HepG2 (cell line): Measurements from ENCODE around the gene SCO1. TPM values are rescaled to one million over a fixed set of nuclear protein-coding genes. Genes with fewer than 3 reads are reported as not detected.

ENCODE experiments used
- ATAC-seq: fragments of 200-7000 bp; cut with Tn5 transposase; 3 replicates; pipeline ENCODE4 v1.9.1; 2020; ENCODE audit warnings: mild to moderate bottlenecking, moderate library complexity
- BruUV-seq: library from RNA; stranded (reverse); fragments of 400-500 nt; replicated peaks from 2 replicates; lab custom pipeline; 2021; lab: Mats Ljungman, UMichigan
- CTCF ChIA-PET: fragments of 300-600 bp; formaldehyde crosslinking; extraction: SDS; loops from one replicate; lab custom pipeline; 2021; ENCODE audit warnings: low total read pairs, inconsistent platforms, low intra/inter-chr PET ratio; lab: Yijun Ruan, JAX
- POLR2A ChIA-PET: fragments of 350-600 bp; sonication (Branson Sonifier 250); formaldehyde crosslinking; loops from one replicate; lab custom pipeline; 2020; ENCODE audit warnings: antibody characterized with exemption, inconsistent platforms; lab: Yijun Ruan, JAX
- DNase-seq: peaks from one replicate; pipeline ENCODE4 v3.0.0-alpha.2; 2015; ENCODE audit warnings: low spot score
- FAIRE-seq: peaks from 3 replicates; lab custom pipeline; 2011; peaks lifted over from hg19 to GRCh38; lab: Jason Lieb, UNC
- H2AFZ ChIP-seq: one replicate; pipeline ENCODE4 v1.6.1; 2011; ENCODE audit warnings: low read length, inconsistent platforms
- H3K27ac ChIP-seq: fragments of 300-600 bp; 3 replicates; pipeline ENCODE4 v1.8.0; 2011; ENCODE audit warnings: mixed run types, mild to moderate bottlenecking, mixed read lengths, low read length, inconsistent platforms; ENCODE audit not compliant: insufficient read depth; ENCODE audit errors: extremely low read length
- H3K27me3 ChIP-seq, 2 experiments: fragments of 200-600 bp in 1 of 2; 2 replicates in 1 of 2; 3 replicates in 1 of 2; pipeline versions ENCODE4 v1.6.0 to v1.8.0; 2011; ENCODE audit warnings: low read length in 2 of 2, mild to moderate bottlenecking in 2 of 2, moderate library complexity in 2 of 2, inconsistent platforms in 1 of 2; ENCODE audit not compliant: insufficient read depth in 2 of 2, control insufficient read depth in 1 of 2
- H3K36me3 ChIP-seq, 2 experiments: fragments of 200-600 bp in 1 of 2; replicated peaks in 1 of 2; 2 replicates in 1 of 2; 3 replicates in 1 of 2; pipeline versions ENCODE4 v1.5.1 to v1.8.0; 2011; ENCODE audit warnings: low read length in 2 of 2, inconsistent platforms in 1 of 2; ENCODE audit not compliant: insufficient read depth in 2 of 2, control insufficient read depth in 1 of 2
- H3K4me1 ChIP-seq: 2 replicates; pipeline ENCODE4 v1.5.1; 2012; ENCODE audit warnings: low read length, inconsistent platforms; ENCODE audit not compliant: insufficient read depth
- H3K4me2 ChIP-seq: 2 replicates; pipeline ENCODE4 v1.6.0; 2011; ENCODE audit warnings: low read depth, low read length, inconsistent platforms
- H3K4me3 ChIP-seq, 3 experiments: fragments of 200-600 bp in 1 of 3; sonication (generic), shearing (Covaris generic) in 1 of 3; replicated peaks in 1 of 3; 2 replicates each; pipeline ENCODE4 v1.5.1; 2011 to 2016; ENCODE audit warnings: low read length in 3 of 3, inconsistent platforms in 2 of 3, low read depth in 2 of 3, mild to moderate bottlenecking in 2 of 3, control low read depth in 1 of 3, mixed read lengths in 1 of 3; ENCODE audit not compliant: insufficient read depth in 1 of 3
- H3K79me2 ChIP-seq: one replicate; pipeline ENCODE4 v1.6.1; 2011; ENCODE audit warnings: low read length, inconsistent platforms; ENCODE audit not compliant: insufficient read depth
- H3K9ac ChIP-seq: 2 replicates; pipeline ENCODE4 v1.6.0; 2011; ENCODE audit warnings: mild to moderate bottlenecking, low read depth, low read length, inconsistent platforms; ENCODE audit not compliant: insufficient read depth
- H3K9me3 ChIP-seq: 2 replicates; pipeline ENCODE4 v1.5.1; 2012; ENCODE audit warnings: mild to moderate bottlenecking, low read length
- H4K20me1 ChIP-seq: 2 replicates; pipeline ENCODE4 v1.6.0; 2011; ENCODE audit warnings: inconsistent platforms, mild to moderate bottlenecking, low read length, moderate library complexity; ENCODE audit not compliant: insufficient read depth
- CTCF ChIP-seq: sonication (generic); formaldehyde crosslinking; IDR thresholded peaks from 2 replicates; pipeline ENCODE4 v1.5.0; 2020; ENCODE audit warnings: mild to moderate bottlenecking, missing genetic modification reagents, moderate library complexity
- FOXO4 ChIP-seq: sonication (generic); formaldehyde crosslinking; conservative IDR thresholded peaks from 2 replicates; pipeline ENCODE4 v1.8.1; 2023; ENCODE audit warnings: missing genetic modification reagents
- RAD21 ChIP-seq: fragments of 450-650 bp; formaldehyde crosslinking; IDR thresholded peaks from 2 replicates; pipeline ENCODE4 v1.5.0; 2020; ENCODE audit warnings: mild to moderate bottlenecking
- SMC3 ChIP-seq: IDR thresholded peaks from 2 replicates; pipeline ENCODE4 v1.6.1; 2011; ENCODE audit warnings: low read length, improper control_type of control experiment
- STAG1 ChIP-seq: sonication (generic); formaldehyde crosslinking; IDR thresholded peaks from 2 replicates; pipeline ENCODE4 v1.4.0; 2020; ENCODE audit warnings: missing genetic modification reagents
- XRCC5 ChIP-seq: fragments of 200-400 bp; formaldehyde crosslinking; optimal IDR thresholded peaks from 2 replicates; pipeline ENCODE3; 2017; ENCODE audit warnings: mild to moderate bottlenecking, low read length
- ZBTB34 ChIP-seq: sonication (generic); formaldehyde crosslinking; IDR thresholded peaks from 2 replicates; pipeline ENCODE4 v1.8.0; 2022; ENCODE audit warnings: mild to moderate bottlenecking, missing genetic modification reagents
- ZBTB49 ChIP-seq: sonication (generic); formaldehyde crosslinking; IDR thresholded peaks from 2 replicates; pipeline ENCODE4 v1.4.0; 2020; ENCODE audit warnings: missing genetic modification reagents, borderline replicate concordance
- ZFP82 ChIP-seq: sonication (generic); formaldehyde crosslinking; IDR thresholded peaks from 2 replicates; pipeline ENCODE4 v1.5.1; 2020; ENCODE audit warnings: mild to moderate bottlenecking, missing genetic modification reagents, borderline replicate concordance
- ZNF253 ChIP-seq: sonication (generic); formaldehyde crosslinking; IDR thresholded peaks from 2 replicates; pipeline ENCODE4 v1.8.0; 2022; ENCODE audit warnings: mild to moderate bottlenecking, missing genetic modification reagents, borderline replicate concordance
- ZNF704 ChIP-seq: sonication (generic); formaldehyde crosslinking; IDR thresholded peaks from 2 replicates; pipeline ENCODE4 v1.8.1; 2023; ENCODE audit warnings: mild to moderate bottlenecking, inconsistent platforms, moderate library complexity, missing genetic modification reagents, borderline replicate concordance
- ZSCAN31 ChIP-seq: sonication (generic); formaldehyde crosslinking; IDR thresholded peaks from 2 replicates; pipeline ENCODE4 v1.5.0; 2020; ENCODE audit warnings: low read depth, mild to moderate bottlenecking, missing genetic modification reagents
- WGBS: methylation state at CpG from one replicate; pipeline ENCODE4 v1.1.6; 2017; ENCODE audit warnings: low lambda C conversion rate; 5-methylcytosine and 5-hydroxymethylcytosine counted together
- in situ Hi-C: cut with HindIII; loops from 2 replicates; pipeline ENCODE4 v1.10.0; 2017; ENCODE audit warnings: low pct_unique_long_range_greater_than_20kb; ENCODE audit not compliant: extremely low pct_ligation_motif_present
- intact Hi-C: fragments of 100-400 bp; cut with micrococcal nuclease; formaldehyde crosslinking; loops from one replicate; pipeline ENCODE4 v1.10.0; 2022; ENCODE audit not compliant: unreplicated experiment
- polyA plus RNA-seq, 8 experiments: library from polyadenylated mRNA; depleted of rRNA in 3 of 8; stranded (reverse) in 7 of 8; unstranded in 1 of 8; fragments of >200 nt; fragmentation: Illumina TruSeq in 4 of 8; extraction: Trizol in 4 of 8; gene quantifications; 2 replicates each; pipeline versions ENCODE4 v1.2.1 to v1.2.3, GENCODE V29; 2011 to 2016; ENCODE audit warnings: low read depth in 4 of 8, missing spikeins in 1 of 8, mixed read lengths in 1 of 8; ENCODE audit not compliant: insufficient read depth in 1 of 8
- total RNA-seq, 5 experiments: library from RNA; depleted of rRNA; stranded (reverse); fragments of >200 nt; fragmentation: Illumina TruSeq; extraction: Trizol; gene quantifications; 2 replicates each; pipeline ENCODE4 v1.2.3, GENCODE V29; 2016; ENCODE audit warnings: low read depth in 1 of 5

SCO1 gene
- total and polyA plus RNA-seq, 2 of the 13 experiments (the other 11 are each of a cell fraction or from before 2014, with no cell fraction given) = 11.4 to 50.3 TPM

- TF ChIP-seq ZBTB49 (CRISPR knock-in tag) = no peak
- TF ChIP-seq FOXO4 (CRISPR knock-in tag) = no peak
- no peak for TF ChIP-seq ZNF253 (CRISPR knock-in tag)
- TF ChIP-seq ZNF704 = no peak
Measured at GRCh38 chr17:10648381-10648780, 49.0 kb downstream of the SCO1 start (continued).

- CTCF ChIA-PET = interaction anchor here (0.8 to 2.5 kb wide), 3 partner anchors 37 to 199 kb away, joined by 3 to 15 read pairs (median 4); no protein-coding TSS in a partner anchor
- TF ChIP-seq ZFP82 (CRISPR knock-in tag) (no peak), XRCC5 (peak; percentile 43), ZSCAN31 (CRISPR knock-in tag) (0 out of 2 replicates have a peak, but pooled peaks have one; percentile 25), ZBTB34 (CRISPR knock-in tag) (no peak), RAD21 (peak; percentile 56; the same call in 1 of the 2 replicates), CTCF (CRISPR knock-in tag) (peak; percentile 85), STAG1 (CRISPR knock-in tag) (peak; percentile 76), SMC3 (peak; percentile 70; the same call in 1 of the 2 replicates)
Measured at GRCh38 chr17:10646392-10646990, 50.8 kb downstream of the SCO1 start.

More at GRCh38 chr17:10646392-10646990, 50.8 kb downstream of the SCO1 start:
- Histone ChIP-seq H3K27ac (no peak overlapping the region), H3K79me2 (no peaks in the 10 kb centered on the region), H2AFZ (no peak overlapping the region), H3K9me3 (no peaks in the 10 kb centered on the region), H3K4me1 (no peaks in the 10 kb centered on the region), H3K36me3 (peaks cover 0 to 2% of the 10 kb centered on the region in 2 experiments; a peak in 2 of 5 replicates), H3K4me3 (no peak overlapping the region), H3K27me3 (no peaks in the 10 kb centered on the region), H3K9ac (no peak overlapping the region), H4K20me1 (no peaks in the 10 kb centered on the region), H3K4me2 (no peak overlapping the region)
- no TSS peak for BruUV-seq
- WGBS = 65% methylated on average over 3 of the region's 8 CpGs
- POLR2A ChIA-PET = no interaction called here
- in situ Hi-C loops = loop anchor here (5.0 kb wide), 1 partner anchor 201 kb away; no protein-coding TSS in a partner anchor
- DNase-seq (peak; percentile 58), FAIRE-seq (peak; percentile 52), ATAC-seq (peak; percentile 85)
- intact Hi-C loops = loop anchor here (1.0 kb wide), 1 partner anchor 199 kb away; no protein-coding TSS in a partner anchor
